ENCODE measurements around the gene ERLIN1. TPM values are rescaled to one million over a fixed set of nuclear protein-coding genes. Genes with fewer than 3 reads are reported as not detected.

The ERLIN1 gene
- 24.1 and 30.3 TPM in 2 replicates for total RNA-seq (ENCODE audit: low replicate concordance)

DNA sequence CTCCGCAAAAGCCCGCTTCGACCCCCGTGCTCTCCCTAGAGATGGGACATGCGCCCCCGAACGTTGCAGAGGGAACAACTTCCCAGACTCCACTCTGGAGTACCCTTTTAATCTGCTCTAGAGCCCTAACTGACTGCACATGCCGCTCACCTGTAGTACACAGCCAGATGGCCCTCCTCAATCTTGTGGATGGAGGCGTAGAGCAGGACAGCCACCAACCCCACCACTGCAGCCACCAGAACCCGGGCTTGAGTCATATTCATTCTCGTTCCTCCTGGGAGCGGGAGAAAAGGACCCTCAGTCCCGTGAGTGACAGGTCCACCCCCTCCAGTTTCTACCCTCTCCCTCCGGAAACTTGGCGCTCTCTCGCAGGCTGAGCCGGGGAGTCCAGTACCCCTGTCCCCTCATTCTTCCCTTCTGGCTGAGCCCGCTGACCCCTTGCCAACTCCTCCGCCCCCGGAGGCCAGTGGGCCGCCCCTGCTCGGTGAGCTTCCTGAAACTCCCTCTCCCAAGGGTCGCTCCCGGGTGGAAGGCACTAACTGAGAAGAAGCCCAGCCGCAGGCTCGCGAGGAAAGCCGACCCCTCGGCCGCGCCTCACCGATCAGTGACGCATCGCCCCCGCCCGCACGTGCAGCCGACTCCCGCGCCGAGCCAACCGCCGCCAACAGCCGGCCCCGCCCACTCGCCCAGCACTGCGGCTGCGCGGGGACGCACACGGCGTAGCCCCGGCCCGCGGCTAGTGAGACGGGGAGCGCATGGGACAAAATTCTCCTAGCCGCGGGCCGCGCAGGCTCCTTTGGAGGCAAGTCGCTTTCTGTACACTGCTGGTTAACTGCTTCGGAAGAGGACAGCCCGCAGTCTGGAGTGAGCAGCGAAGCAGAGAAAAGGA lies at the start of gene ERLIN1:
Gene ERLIN1, minus strand, starts transcription at position 666 of the 889 bp plus-strand sequence. Its CDS starts 403 bp downstream, at position 263.

Other genes starting within 250 kb of the ERLIN1 start
- 8.7 and 14.5 TPM in 2 replicates for gene DNMBP, start 176.1 kb downstream of the ERLIN1 start, total RNA-seq (ENCODE audit: low replicate concordance)
- gene CPN1, start 104.2 kb downstream of the ERLIN1 start, total RNA-seq (ENCODE audit: low replicate concordance) = not detected in 2 replicates
- 9.5 and 20.0 TPM in 2 replicates for gene CHUK, start 43.6 kb upstream of the ERLIN1 start, total RNA-seq (ENCODE audit: low replicate concordance)
- 9.5 and 16.6 TPM in 2 replicates for gene CWF19L1, start 81.6 kb upstream of the ERLIN1 start, total RNA-seq (ENCODE audit: low replicate concordance)
- 19.7 and 50.3 TPM in 2 replicates for gene BLOC1S2, start 100.7 kb upstream of the ERLIN1 start, total RNA-seq (ENCODE audit: low replicate concordance)
- not detected in 2 replicates for gene PKD2L1, start 144.2 kb upstream of the ERLIN1 start, total RNA-seq (ENCODE audit: low replicate concordance)
- 38.5 and 220 TPM in 2 replicates for gene SCD, start 161.2 kb upstream of the ERLIN1 start, total RNA-seq (ENCODE audit: low replicate concordance)

All from smooth muscle cell of the coronary artery (primary cell).